Neural progenitor cell (in vitro differentiated cells): ENCODE results near the gene SLC13A4.

Source experiments
- CTCF ChIP-seq: fragments of 200-600 bp; sonication (generic); IDR thresholded peaks from 2 replicates; pipeline ENCODE4 v1.5.1; 2017; ENCODE audit warnings: antibody characterized with exemption, mild to moderate bottlenecking
- EZH2 ChIP-seq: fragments of 200-600 bp; sonication (generic); IDR thresholded peaks from 2 replicates; pipeline ENCODE4 v1.6.1; 2017; ENCODE audit warnings: antibody characterized with exemption, mild to moderate bottlenecking, moderate library complexity
- EZH2phosphoT487 ChIP-seq: fragments of 200-600 bp; sonication (generic); IDR thresholded peaks from 2 replicates; pipeline ENCODE4 v1.6.1; 2017; ENCODE audit warnings: antibody characterized with exemption

GRCh38 chr7:135706038-135706742 lies 21.8 kb downstream of the SLC13A4 start:
- TF ChIP-seq EZH2phosphoT487 (no peak), CTCF (no peak), EZH2 (no peak)
